HG02852 (cell line): ENCODE data around the gene BTBD19.
"Not testable (repeated sequence)": the region's sequence is repeated elsewhere in the genome, so short reads cannot be mapped to it uniquely, and the experiment has no call there.

ENCODE experiments used
- ATAC-seq: cut with Tn5 transposase; IDR thresholded peaks from one replicate; pipeline ENCODE4 v1.9.1; 2021; ENCODE audit warnings: mild to moderate bottlenecking, moderate library complexity; ENCODE audit not compliant: unreplicated experiment

The BTBD19 gene

DNA sequence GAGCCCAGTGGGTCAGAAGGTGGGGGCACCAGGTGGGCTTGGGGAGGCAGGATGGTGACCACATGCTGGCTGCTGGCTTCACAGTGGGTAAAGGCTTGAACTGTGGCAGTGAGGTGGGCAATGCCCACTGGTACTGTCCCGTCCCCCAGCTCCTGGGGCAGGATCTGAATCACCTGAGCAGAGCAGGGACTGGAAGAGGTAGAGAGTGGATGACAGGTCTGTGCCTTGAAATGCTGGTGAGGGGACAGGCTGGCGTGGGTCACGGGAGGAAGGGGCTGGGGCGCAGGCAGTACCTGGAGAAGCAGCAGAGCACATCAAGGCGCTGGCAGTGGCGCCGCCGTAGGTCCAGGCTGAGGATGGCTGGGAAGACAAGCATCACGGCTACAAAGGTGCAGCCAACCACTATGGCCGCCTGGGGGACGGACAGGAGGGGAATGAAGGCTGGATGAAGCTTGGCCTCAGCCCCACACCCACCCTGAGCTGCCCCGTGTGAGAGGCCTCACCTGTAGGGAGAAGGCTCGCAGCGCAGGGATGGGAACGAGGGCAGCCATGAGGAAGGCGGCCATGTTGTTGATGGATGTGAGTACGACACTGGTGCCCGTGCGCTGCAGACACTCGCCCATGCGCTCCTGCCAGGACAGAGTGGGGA, 19.8 kb downstream of the BTBD19 start:
- no peak for ATAC-seq

DNA sequence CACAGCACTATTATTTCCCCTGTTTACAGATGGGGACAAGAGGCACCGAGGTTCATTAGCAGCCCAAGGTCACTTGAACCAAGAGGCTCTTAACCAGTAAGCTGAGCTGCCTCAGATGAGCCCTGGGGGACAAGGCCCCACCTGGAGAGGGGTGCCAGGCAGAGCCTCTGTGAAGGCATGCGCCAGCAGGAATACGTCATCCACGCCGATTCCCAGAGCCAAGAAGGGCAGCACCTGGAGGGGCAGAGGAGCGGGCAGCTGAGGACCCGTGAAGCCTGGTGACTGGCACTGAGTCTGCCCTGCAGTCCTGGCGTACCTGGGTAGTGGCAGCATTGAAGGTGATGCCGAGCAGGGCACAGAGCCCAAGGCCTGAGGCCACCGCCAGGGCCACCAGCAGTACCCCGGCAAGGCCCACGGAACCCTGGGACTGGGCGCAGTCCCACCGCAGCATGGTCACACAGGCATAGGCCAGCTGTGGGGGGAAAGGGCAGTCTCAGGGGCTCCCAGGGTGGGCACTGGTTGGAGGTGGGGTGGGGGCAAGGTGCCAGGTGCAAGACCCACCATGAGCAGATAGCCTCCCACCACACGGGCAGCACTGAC, 20.6 kb downstream of the BTBD19 start:
- no peak for ATAC-seq

DNA sequence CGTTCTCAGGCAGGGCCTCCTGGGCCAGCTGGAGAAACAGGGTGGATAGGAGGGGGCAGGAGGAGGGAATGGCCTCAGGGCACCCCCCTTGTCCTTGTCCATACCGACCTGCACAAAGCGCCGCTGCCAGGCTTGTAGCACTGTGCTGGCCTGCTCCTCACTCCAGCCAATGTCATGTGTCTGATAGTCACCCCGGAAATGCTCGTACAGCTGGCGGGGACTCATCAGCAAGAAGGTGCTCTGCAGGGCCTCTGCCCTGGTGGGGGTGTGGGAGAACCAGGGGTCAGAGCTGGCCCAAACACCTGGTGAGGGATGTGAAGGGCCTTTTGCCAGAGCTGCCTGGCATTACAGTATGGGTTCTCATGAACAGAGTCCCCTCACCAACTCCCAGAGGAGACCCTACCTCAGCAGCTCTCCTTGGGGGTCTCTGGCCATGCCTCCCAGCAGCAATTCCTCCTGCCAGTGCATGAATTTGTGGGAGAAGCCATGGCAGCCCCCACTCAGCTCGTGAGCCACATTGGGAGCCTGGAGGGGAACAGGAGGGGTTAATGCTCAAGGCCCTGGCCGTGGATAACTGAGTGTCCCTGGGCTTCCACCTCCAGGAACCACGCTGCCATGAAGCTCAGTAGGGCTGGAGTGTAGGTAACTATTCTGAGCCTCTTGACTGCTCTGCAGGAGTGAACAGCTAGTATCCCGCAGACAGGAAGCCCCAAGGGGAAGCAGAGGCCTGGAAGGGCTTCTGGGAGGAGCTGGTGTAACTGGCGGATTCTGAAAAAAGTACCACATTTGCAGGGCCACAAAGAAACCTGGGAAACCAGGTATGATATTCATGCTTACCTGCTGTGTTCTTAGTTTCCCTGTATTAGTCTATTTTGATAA, 21.4 kb downstream of the BTBD19 start:
- no peak for ATAC-seq

DNA sequence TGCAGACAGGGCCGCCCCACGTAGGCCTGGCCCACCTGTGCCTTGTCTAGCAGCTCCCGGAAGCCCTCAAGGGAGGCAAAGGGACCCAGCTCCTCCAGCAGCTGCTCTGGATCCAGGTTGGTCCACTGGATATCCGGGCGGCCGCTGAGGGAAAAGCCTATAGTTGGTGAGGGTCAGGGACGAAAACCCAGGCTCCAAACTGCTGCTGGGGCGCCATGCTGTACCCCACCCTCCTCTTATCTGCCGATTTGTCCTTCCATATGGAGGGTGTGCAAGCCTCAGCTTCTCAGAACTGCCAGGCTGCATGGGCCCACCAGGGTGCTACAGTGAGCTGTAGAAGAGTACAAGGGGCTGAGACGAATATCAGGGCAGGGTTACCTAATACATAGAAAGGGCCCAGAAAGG, 22.6 kb downstream of the BTBD19 start:
- no peak for ATAC-seq

DNA sequence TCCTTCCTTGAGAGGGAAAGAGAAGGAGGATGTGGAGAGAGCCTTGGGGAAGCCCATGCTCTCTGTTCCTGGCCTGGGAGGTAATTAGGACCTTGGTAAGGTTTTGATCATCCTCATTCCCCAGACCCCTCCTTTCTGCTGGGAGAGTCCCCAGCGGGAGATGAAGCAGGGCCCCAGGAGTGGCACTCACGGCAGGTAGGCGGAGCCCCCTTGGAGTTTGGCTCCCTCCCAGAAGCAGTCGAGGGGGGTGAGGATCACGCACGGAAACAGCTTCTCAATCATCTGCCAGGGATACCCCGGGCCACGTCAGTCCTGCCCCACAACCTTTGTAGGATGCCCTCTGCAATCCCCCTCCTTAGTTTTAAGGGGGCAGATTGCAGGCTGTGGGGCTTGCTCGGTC, 23.2 kb downstream of the BTBD19 start:
- no peak for ATAC-seq

DNA sequence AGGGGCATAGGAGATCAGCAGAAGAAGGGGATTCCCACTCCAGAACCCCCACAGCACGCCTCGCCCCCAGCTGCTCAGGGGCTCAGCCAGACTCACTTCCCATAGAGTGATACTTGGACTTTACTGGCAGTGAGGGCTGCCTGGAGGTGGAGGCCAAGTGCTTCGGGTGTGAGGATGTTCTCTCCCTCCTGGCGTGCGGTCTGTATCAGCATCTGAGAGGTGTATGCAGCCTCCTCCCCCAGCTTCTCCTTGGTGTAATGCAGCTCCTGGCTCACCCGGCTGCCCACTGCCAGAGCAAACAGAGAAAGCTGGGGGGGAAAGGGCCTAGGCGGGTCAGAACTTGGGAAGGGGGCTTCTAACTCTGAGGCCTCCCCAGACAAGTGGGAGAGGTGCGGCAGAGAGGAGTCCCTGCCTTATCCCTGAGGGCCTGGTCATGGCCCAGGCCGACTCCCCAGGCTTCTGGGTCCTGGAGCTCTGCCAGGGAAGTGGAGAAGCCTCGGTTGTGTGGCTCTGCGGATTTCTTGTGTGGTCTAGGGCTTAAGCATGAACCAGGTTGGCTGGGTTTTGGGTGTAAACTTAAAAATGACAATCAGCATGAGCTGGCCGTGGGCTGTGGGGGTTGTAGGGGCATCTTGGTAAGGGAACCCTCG, 23.9 kb downstream of the BTBD19 start:
- no peak for ATAC-seq

DNA sequence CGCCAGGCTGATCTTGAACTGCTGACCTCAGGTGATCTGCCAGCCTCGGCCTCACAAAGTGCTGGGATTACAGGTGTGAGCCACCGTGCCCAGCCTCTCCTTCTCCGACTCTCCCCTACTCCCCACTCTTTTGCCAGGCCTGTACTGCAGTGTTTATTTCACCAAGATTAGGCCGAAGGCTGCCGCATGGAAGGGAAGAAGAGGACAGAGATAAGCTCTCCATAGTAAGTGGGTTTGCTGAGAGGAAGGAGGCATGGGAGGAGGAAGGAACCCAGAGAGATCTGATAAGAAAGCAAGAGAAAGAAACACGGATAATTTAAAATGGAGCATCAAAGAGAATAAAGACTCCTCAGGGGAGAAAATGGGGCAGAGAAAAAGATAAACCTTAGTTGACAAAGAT, 26.0 kb downstream of the BTBD19 start:
- no peak for ATAC-seq

DNA sequence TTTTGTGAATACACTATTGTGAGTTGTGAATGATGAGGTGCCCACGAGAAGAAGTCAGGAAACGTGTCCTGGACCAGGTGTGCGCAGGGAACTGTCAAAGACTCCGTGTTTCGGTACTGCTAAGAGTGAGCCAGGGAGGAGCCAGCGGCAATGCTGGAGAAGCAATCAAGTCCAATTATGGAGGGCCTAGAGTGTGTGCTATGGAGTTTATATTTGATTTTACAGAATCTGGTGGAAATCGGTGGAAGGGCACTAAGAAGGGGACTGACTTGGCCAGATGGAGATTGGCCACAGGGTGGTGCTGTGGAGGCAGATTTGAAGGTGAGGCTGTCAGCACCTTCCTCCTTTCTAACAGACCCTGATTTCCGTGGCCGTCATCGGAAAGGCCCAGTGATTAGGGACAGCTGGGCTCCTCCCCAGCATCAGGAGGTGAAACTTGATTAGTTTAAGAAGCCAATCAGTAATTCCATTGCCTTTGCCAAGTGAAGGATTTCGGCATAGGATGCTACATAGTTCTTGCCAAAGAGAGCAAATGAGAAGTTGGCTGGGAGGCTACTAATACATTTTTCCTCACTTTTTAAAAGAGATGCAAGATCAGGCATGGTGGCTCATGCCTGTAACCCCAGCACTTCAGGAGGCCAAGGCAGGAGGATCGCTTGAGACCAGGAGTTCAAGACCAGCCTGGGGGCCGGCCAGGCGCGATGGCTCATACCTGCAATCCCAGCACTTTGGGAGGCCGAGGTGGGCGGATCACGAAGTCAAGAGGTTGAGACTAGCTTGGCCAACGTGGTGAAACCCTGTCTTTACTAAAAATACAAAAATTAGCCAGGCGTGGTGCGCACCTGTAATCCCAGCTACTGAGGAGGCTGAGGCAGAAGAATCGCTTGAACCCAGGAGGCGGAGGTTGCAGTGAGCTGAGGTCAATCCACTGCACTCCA, 27.7 kb downstream of the BTBD19 start:
- peak; percentile 64 for ATAC-seq

DNA sequence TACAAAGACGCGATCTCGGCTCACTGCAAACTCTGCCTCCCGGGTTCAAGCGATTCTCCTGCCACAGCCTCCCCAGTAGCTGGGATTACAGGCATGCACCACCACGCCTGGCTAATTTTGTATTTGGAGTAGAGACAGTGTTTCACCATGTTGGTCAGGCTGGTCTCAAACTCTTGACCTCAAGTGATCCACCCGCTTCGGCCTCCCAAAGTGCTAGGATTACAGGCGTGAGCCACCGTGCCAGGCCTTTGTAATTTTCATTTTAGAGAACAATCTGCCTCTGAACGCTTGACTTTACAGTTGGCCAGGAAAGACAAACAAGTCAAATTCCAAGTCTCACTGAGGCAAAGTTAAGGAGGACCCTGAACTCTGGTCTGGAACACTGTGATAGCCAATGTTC, 30.0 kb downstream of the BTBD19 start:
- not testable (repeated sequence) for ATAC-seq

DNA sequence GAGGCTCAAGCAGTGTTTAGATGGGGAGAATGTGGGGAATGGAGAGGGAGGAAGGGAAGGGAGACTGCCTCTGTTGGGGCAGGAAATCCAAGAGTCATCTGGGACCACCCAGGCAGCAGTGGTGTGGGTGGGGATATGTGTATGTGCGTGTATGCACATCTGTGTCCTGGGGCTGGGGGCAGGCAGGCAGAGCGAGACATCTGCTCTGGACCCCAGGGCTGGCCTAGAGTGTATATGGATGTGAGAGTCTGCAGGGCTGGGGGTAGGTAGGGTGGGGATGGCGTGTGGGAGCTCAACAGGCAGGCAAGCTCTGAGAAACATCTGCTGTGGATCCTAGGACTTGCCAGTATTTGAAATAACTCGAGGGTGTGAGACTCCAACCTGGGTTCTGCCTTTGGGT, 31.3 kb downstream of the BTBD19 start:
- no peak for ATAC-seq

DNA sequence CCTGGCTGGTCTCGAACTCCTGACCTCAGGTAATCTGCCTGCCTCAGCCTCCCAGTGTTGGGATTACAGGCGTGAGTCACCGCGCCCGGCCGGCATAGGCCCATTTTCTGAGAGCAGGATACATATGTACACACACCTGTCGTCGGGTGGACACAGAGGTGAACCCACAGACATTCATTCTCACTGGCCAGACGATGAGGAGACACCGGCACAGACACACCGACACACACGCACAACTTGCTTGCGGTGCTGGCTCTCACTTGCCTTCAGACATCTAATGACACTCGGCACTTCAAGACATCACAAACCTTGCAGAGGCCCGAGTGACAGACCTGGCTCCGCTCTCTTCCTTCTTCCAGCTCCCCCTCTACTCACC, 34.2 kb downstream of the BTBD19 start:
- no peak for ATAC-seq

DNA sequence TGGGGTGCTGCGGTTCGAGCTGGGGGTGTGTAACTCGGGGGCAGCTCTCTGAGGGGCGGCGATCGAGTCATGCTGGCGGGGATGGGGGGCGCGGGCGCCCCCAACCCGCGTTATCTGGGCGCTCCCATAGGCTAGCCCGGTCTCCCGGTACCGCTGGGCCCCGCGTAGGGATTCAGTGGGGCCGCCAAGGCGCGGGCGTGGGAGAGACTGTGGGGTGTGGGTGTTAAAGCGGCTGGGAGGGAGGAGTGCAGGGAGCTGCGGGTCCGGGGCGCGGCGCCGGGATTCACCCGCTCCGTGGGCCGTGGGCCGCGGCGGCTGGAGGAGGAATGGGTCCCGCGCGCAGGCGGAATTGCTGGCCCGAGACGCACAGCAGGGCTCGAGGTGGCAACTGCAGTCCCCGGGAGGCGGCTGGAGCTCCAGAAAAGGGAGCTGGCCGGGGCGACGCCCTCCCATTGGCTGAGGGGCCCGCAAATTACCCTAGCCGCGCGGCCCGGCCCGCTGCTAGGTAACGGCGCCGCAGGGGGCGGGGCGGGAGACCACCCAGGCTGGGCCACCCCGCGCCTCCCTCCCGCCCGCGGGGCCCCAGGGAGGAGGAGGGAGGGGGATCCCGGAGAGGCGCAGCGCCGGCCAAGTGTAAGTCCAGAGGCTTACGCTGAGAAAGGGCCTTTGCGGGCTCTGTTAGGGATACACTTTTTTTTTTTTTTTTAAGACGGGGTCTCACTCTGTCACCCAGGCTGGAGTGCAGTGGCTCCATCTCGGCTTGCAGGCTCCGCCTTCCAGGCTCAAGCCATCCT, 34.7 kb downstream of the BTBD19 start, which contains the start of gene PTCH2:
Gene PTCH2 (minus strand): TSS at position 392 of the 794 bp plus-strand sequence. CDS start 321 bp downstream, at position 71.
- ATAC-seq: no peak

DNA sequence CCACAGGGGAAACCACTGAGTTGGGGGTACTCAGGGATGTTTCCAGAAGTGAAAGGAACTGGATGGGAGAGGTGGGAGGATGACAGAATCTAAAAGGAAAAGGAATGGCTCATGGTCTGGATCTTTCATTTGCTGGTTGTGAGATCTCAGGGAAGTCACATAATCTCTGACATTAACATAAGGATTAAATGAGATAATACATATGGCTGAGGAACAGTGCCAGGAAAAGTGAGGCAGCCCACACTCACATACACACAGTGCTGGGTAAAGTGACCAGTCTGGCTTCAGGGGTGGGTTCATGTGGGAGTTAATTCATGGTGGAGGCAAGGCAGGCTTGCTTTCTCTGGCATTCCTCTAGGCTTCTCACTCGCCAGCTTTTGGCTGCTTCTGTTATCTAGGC, 38.7 kb downstream of the BTBD19 start:
- no peak for ATAC-seq

DNA sequence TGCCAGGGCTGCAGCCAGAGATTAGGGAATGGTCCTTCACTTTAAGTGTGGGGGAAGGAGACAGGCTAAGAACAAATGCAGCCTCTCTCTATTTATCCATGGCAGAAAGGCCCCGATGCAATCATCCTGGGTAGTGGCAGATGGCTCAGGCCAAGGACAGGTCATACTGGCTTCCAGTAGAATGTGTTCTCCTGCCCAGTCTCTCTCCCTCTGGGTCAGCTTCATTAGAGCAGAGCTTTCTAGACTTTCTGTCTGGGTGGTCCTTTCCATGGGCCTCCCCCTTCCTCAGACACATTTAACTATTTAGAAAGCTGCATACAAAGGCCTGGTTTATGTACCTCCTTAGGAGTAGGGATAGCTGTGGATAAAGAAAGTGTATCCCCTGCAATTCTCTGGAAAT, 39.5 kb downstream of the BTBD19 start:
- no peak for ATAC-seq

DNA sequence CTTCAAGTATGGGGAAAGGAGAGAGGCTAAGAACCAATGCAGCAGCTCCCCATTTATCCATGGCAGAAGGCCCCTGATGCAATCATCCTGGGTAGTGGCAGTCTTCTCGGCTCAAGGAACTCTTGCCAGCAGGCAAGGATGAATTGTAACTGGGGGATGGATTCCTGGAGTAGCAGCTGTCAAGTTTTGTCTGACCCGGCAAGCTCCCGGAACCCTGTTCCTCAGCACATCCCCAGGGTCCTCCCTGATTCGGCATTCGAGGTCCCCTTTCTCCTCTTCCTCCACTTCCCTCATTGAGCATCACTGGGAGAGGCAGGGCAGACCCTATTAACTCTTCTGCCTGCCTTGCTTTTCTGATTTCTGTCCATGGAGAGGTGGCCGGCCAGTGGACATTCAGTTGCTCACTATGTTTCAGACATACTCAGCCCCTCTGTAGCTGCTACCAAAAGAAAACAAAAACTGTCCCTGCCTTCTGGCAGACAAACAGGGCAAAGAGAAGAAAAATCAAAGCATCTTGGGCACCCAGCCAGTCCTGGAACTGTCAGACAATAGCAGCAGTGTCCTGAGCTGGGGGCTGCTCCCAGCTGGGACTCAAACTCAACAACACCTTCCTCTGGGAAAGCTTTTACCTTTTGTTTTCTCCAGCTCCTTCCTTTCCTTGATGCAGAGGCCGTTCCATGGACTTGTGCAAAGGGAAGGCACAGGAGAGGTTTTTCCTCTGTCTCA, 40.3 kb downstream of the BTBD19 start:
- no peak for ATAC-seq

DNA sequence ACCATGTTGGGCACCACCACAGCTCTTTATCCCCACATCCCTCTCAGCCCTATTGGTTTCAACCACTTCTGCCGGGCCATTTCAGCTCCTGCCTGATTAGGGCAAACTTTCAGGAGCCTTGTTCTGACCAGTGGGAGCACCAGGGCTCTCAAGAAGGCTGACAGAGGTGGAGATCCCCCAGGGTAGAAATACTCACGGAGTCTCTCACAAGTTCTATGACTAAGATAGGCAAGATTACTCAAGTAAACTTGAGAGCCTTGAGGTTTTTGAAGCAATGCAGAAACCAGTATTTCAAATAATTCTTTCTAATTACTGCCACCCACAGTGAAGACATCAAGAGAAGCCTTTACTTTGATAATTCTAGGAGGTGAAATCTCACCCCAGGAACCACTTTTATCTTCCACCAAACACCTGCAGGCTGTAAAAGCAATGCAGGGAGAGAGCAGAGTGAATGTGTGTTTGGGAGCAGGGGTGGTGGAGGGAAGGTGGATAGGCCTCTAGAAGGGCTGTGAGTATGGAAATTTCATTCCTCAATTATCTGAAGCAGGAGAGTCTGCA, 41.3 kb downstream of the BTBD19 start:
- ATAC-seq: no peak

DNA sequence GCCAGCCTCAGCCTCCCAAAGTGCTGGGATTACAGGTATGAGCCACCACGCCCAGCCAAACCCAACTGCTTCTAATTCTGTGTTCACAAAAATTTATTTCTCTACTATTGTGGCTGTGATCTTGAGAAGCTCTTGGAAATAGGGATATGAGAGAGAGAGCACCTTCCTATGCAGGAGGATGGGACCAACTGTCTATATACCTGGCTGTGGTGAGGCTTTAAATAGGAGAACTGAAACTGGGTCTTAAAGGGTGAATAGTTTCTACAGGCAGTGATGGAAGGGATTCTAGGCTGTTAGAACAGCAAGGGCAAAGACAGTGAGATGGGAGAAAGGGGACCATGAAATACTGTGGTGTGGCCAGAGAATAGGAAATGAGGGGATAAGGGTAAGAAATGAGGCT, 43.0 kb downstream of the BTBD19 start:
- no peak for ATAC-seq

DNA sequence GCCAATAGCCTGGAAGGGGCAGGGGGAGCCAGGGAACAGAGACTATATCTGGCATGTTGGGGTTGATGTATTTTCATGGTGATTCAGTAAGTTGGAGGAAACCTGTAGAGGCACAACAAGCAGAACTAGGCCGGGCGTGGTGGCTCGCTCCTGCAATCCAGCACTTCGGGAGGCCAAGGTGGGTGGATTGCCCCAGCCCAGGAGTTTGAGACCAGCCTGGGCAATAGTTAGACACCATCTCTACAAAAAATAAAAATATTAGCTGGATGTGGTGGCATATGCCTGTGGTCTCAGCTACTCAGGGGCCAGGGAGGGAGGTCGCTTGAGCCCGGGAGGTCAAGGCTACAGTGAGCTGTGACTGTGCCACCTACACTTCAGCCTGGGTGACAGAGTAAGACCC, 44.9 kb downstream of the BTBD19 start:
- ATAC-seq: no peak

DNA sequence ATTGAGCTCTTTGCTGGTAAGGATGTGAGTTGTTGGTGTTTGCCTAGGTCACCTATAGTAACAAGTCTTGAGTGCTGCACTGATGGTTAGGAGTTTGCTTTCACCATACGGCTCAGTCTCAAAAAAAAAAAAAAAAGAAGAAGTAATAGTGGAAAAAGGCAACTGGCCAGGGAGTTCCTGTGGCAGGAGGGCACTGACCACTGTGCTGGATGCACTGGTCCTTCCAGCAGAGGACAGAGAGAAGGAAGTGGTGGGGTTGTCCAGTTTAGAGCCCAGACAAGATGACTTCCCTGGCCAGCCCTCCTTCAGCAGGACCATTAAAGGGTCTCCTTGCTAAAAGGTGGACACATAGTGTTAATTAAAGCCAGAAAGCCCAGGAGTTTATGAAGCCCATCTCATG, 46.6 kb downstream of the BTBD19 start:
- no peak for ATAC-seq
